Measurements from ENCODE around the gene ZC3H11A. TPM values are rescaled to one million over a fixed set of nuclear protein-coding genes. Genes with fewer than 3 reads are reported as not detected.

ZC3H11A gene
- total RNA-seq, 4 donors from 2014 or later = 73.2 to 85.6 (median 81.3) TPM

- peak overlapping the region; percentile 78 to 86 (median 80) for H3K4me3 ChIP-seq
- intact Hi-C loops (cut with DNase I) = no loop called here
- no peaks in the 10 kb centered on the region for H3K9me3 ChIP-seq
- peak overlapping the region; percentile 94 to 98 (median 96) for H3K27ac ChIP-seq (replicated peaks in 1 of 4)
- 76% methylated on average over 19 of the region's 19 CpGs for WGBS
- no peaks in the 10 kb centered on the region for H3K27me3 ChIP-seq
- TF ChIP-seq, protein P1, sequence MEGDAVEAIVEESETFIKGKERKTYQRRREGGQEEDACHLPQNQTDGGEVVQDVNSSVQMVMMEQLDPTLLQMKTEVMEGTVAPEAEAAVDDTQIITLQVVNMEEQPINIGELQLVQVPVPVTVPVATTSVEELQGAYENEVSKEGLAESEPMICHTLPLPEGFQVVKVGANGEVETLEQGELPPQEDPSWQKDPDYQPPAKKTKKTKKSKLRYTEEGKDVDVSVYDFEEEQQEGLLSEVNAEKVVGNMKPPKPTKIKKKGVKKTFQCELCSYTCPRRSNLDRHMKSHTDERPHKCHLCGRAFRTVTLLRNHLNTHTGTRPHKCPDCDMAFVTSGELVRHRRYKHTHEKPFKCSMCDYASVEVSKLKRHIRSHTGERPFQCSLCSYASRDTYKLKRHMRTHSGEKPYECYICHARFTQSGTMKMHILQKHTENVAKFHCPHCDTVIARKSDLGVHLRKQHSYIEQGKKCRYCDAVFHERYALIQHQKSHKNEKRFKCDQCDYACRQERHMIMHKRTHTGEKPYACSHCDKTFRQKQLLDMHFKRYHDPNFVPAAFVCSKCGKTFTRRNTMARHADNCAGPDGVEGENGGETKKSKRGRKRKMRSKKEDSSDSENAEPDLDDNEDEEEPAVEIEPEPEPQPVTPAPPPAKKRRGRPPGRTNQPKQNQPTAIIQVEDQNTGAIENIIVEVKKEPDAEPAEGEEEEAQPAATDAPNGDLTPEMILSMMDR (IDR thresholded peaks at IDR 0.05) = no peak
- TF ChIP-seq POLR2AphosphoS5 (IDR thresholded peaks at IDR 0.05) (no peak), EP300 (IDR thresholded peaks at IDR 0.05) (no peak), POLR2A (IDR thresholded peaks at IDR 0.05; ENCODE audit: low read depth) (no peak)
- DNase-seq (ENCODE audit: extremely low spot score) = no peak
- peaks cover 30 to 42% (median 41%) of the 10 kb centered on the region in 4 donors for H3K4me1 ChIP-seq
- H3K36me3 ChIP-seq = peaks cover 0 to 10% (median 3%) of the 10 kb centered on the region in 4 donors
Observed at GRCh38 chr1:203794764-203795440, 521 bp upstream of the ZC3H11A start.

- no peak for DNase-seq (ENCODE audit: extremely low spot score)
- 0% methylated on average over 12 of the region's 12 CpGs for WGBS
- peak overlapping the region; percentile 78 to 86 (median 80) for H3K4me3 ChIP-seq
- peak overlapping the region; percentile 94 to 98 (median 96) for H3K27ac ChIP-seq (replicated peaks in 1 of 4)
- no peaks in the 10 kb centered on the region for H3K27me3 ChIP-seq
- TF ChIP-seq POLR2A (IDR thresholded peaks at IDR 0.05; ENCODE audit: low read depth) (no peak), EP300 (IDR thresholded peaks at IDR 0.05) (no peak), POLR2AphosphoS5 (IDR thresholded peaks at IDR 0.05) (no peak)
- TF ChIP-seq, protein P1 (IDR thresholded peaks at IDR 0.05) = no peak
- peaks cover 0 to 10% (median 3%) of the 10 kb centered on the region in 4 donors for H3K36me3 ChIP-seq
- peaks cover 43 to 55% (median 54%) of the 10 kb centered on the region in 4 donors for H3K4me1 ChIP-seq
- H3K9me3 ChIP-seq = no peaks in the 10 kb centered on the region
- intact Hi-C loops (cut with DNase I) = no loop called here
Observed at GRCh38 chr1:203796236-203796605, 798 bp downstream of the ZC3H11A start.

GRCh38 chr1:203797216-203797615 is 1.8 kb downstream of the ZC3H11A start:
- Histone ChIP-seq H3K36me3 (peaks cover 0 to 10% (median 3%) of the 10 kb centered on the region in 4 donors), H3K27me3 (no peaks in the 10 kb centered on the region), H3K9me3 (no peaks in the 10 kb centered on the region), H3K27ac (replicated peaks in 1 of 4) (peak overlapping the region in 3 of 4 donors; percentile 96 to 98 (median 97)), H3K4me3 (peak overlapping the region; percentile 78 to 86 (median 80)), H3K4me1 (peaks cover 47 to 65% (median 61%) of the 10 kb centered on the region in 4 donors)
- 51% methylated on average over 2 of the region's 2 CpGs for WGBS
- intact Hi-C loops (cut with DNase I) = no loop called here
- DNase-seq (ENCODE audit: extremely low spot score) = no peak
- no peak for TF ChIP-seq EP300 (IDR thresholded peaks at IDR 0.05)
- no peak for TF ChIP-seq POLR2AphosphoS5 (IDR thresholded peaks at IDR 0.05)

DNA sequence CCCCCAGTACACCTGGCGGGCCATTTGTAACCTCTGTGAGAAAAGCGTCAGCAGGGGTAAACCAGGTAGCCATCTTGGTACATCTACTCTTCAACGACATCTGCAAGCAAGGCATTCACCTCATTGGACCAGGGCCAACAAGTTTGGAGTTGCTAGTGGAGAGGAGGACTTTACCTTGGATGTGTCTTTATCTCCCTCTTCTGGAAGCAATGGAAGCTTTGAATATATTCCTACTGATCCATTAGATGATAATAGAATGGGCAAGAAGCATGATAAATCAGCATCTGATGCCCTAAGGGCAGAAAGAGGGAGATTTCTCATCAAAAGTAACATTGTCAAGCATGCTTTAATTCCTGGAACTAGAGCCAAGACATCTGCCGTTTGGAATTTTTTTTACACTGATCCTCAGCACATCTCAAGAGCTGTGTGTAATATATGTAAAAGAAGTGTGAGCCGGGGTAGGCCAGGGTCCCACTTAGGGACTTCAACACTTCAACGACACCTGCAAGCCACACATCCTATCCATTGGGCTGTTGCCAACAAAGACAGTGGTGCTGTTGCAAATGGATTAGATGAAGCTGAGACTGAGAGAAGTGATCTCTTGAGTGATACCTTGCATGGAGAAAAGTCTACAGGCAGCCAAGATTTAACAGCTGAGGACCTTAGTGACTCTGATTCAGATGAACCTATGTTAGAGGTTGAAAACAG is 2.7 kb downstream of the ZC3H11A start:
- H3K36me3 ChIP-seq = peaks cover 2 to 11% (median 4%) of the 10 kb centered on the region in 4 donors
- peak overlapping the region in 1 of 4 donors; percentile 17 for H3K27ac ChIP-seq (replicated peaks in 1 of 4)
- peak overlapping the region in 2 of 4 donors; percentile 10 to 82 for H3K4me3 ChIP-seq
- intact Hi-C loops (cut with DNase I) = no loop called here
- TF ChIP-seq EP300 (IDR thresholded peaks at IDR 0.05) (no peak), POLR2AphosphoS5 (IDR thresholded peaks at IDR 0.05) (no peak), POLR2A (IDR thresholded peaks at IDR 0.05; ENCODE audit: low read depth) (no peak)
- TF ChIP-seq, protein P1 (IDR thresholded peaks at IDR 0.05) = no peak
- no peaks in the 10 kb centered on the region for H3K27me3 ChIP-seq
- no peak for DNase-seq (ENCODE audit: extremely low spot score)
- H3K9me3 ChIP-seq = no peaks in the 10 kb centered on the region
- 63% methylated on average over 6 of the region's 6 CpGs for WGBS
- H3K4me1 ChIP-seq = peaks cover 47 to 70% (median 66%) of the 10 kb centered on the region in 4 donors

- Histone ChIP-seq H3K36me3 (peaks cover 6 to 19% (median 11%) of the 10 kb centered on the region in 4 donors), H3K27me3 (no peaks in the 10 kb centered on the region), H3K9me3 (no peaks in the 10 kb centered on the region), H3K4me3 (no peak overlapping the region), H3K4me1 (peaks cover 47 to 78% (median 74%) of the 10 kb centered on the region in 4 donors), H3K27ac (replicated peaks in 1 of 4) (peak overlapping the region in 1 of 4 donors; percentile 41)
- WGBS = 51% methylated on average over 4 of the region's 4 CpGs
- intact Hi-C loops (cut with DNase I) = no loop called here
- no peak for DNase-seq (ENCODE audit: extremely low spot score)
- no peak for TF ChIP-seq POLR2AphosphoS5 (IDR thresholded peaks at IDR 0.05)
- TF ChIP-seq POLR2A (IDR thresholded peaks at IDR 0.05; ENCODE audit: low read depth) = no peak
- TF ChIP-seq EP300 (IDR thresholded peaks at IDR 0.05) = no peak
- TF ChIP-seq, protein P1 (IDR thresholded peaks at IDR 0.05) = no peak
Observed at GRCh38 chr1:203799157-203799556, 3.7 kb downstream of the ZC3H11A start.
